Liver (tissue), 9 donors: ENCODE results near the gene DMD. TPM values are rescaled to one million over a fixed set of nuclear protein-coding genes. Genes with fewer than 3 reads are reported as not detected.

Source experiments
- DNase-seq: peaks from one replicate; pipeline ENCODE4 v3.0.0-alpha.2; 2017; ENCODE audit warnings: low spot score
- H3K27ac ChIP-seq, 2 donors: one replicate each; pipeline ENCODE4 v1.7.0; 2013; ENCODE audit warnings: inconsistent platforms in 2 of 2, low read length in 2 of 2, control low read depth in 1 of 2, low read depth in 1 of 2, mild to moderate bottlenecking in 1 of 2
- H3K27me3 ChIP-seq, 4 donors: one replicate each; pipeline versions ENCODE4 v1.6.1 to v1.7.0; 2013; ENCODE audit warnings: low read length in 3 of 4, inconsistent platforms in 1 of 4, mild to moderate bottlenecking in 1 of 4, moderate library complexity in 1 of 4; ENCODE audit not compliant: control insufficient read depth in 4 of 4, insufficient read depth in 4 of 4
- H3K36me3 ChIP-seq, 4 donors: one replicate each; pipeline versions ENCODE4 v1.6.1 to v1.7.0; 2013; ENCODE audit warnings: low read length in 3 of 4, mild to moderate bottlenecking in 3 of 4, low read depth in 1 of 4, moderate library complexity in 1 of 4; ENCODE audit not compliant: control insufficient read depth in 4 of 4, insufficient read depth in 3 of 4
- H3K4me1 ChIP-seq, 4 donors: one replicate each; pipeline versions ENCODE4 v1.6.1 to v1.7.0; 2013; ENCODE audit warnings: low read length in 3 of 4, mild to moderate bottlenecking in 3 of 4, moderate library complexity in 1 of 4; ENCODE audit not compliant: control insufficient read depth in 4 of 4, insufficient read depth in 4 of 4
- H3K4me3 ChIP-seq, 3 donors: one replicate each; pipeline versions ENCODE4 v1.6.1 to v1.7.0; 2013; ENCODE audit warnings: low read length in 3 of 3, control low read depth in 1 of 3, low read depth in 1 of 3, mild to moderate bottlenecking in 1 of 3
- H3K9ac ChIP-seq, 2 donors: one replicate each; pipeline ENCODE4 v1.7.0; 2013; ENCODE audit warnings: low read length in 2 of 2, mild to moderate bottlenecking in 2 of 2, moderate library complexity in 2 of 2, control low read depth in 1 of 2, low read depth in 1 of 2
- H3K9me3 ChIP-seq, 4 donors: one replicate each; pipeline versions ENCODE4 v1.6.1 to v1.7.0; 2013; ENCODE audit warnings: low read length in 3 of 4; ENCODE audit not compliant: control insufficient read depth in 4 of 4
- EGR1 ChIP-seq, 2 donors: IDR thresholded peaks; 2 replicates each; pipeline ENCODE4 v1.6.1; 2016 to 2018; ENCODE audit warnings: antibody characterized with exemption in 2 of 2, low read depth in 2 of 2
- FOXA1 ChIP-seq: IDR thresholded peaks from 2 replicates; pipeline ENCODE4 v1.6.1; 2016; ENCODE audit warnings: antibody characterized with exemption
- GABPA ChIP-seq, 2 donors: IDR thresholded peaks in 1 of 2; conservative IDR thresholded peaks in 1 of 2; 2 replicates each; pipeline ENCODE4 v1.6.1; 2016; ENCODE audit warnings: antibody characterized with exemption in 2 of 2, mild to moderate bottlenecking in 1 of 2, moderate library complexity in 1 of 2
- JUND ChIP-seq, 2 donors: IDR thresholded peaks; 2 replicates each; pipeline ENCODE4 v1.6.1; 2016; ENCODE audit warnings: antibody characterized with exemption in 2 of 2
- RAD21 ChIP-seq, 2 donors: IDR thresholded peaks; 2 replicates each; pipeline ENCODE4 v1.6.1; 2016; ENCODE audit warnings: antibody characterized with exemption in 2 of 2, mild to moderate bottlenecking in 2 of 2
- RXRA ChIP-seq, 2 donors: IDR thresholded peaks; 2 replicates each; pipeline ENCODE4 v1.6.1; 2017 to 2018; ENCODE audit warnings: antibody characterized with exemption in 2 of 2, mild to moderate bottlenecking in 1 of 2
- SP1 ChIP-seq: IDR thresholded peaks from 2 replicates; pipeline ENCODE4 v1.6.1; 2018; ENCODE audit warnings: antibody characterized with exemption, mild to moderate bottlenecking
- TAF1 ChIP-seq: conservative IDR thresholded peaks from 2 replicates; pipeline ENCODE4 v1.6.1; 2016; ENCODE audit warnings: antibody characterized with exemption, mild to moderate bottlenecking
- YY1 ChIP-seq: IDR thresholded peaks from 2 replicates; pipeline ENCODE4 v1.6.1; 2016; ENCODE audit warnings: antibody characterized with exemption, mild to moderate bottlenecking
- WGBS: extraction: QIAGEN DNeasy Blood & Tissue Kit; methylation state at CpG from one replicate; pipeline ENCODE4 v1.1.7; 2013; 5-methylcytosine and 5-hydroxymethylcytosine counted together
- polyA plus RNA-seq, 2 donors: library from polyadenylated mRNA; stranded (reverse) in 1 of 2; unstranded in 1 of 2; fragments of 200-250 nt in 1 of 2; fragments of >200 nt in 1 of 2; fragmentation: Nextera tagmentation in 1 of 2; extraction: Ambion mirVana in 1 of 2; gene quantifications; one replicate each; pipeline versions ENCODE4 v1.2.1 to v1.2.3, GENCODE V29; 2013 to 2015
- total RNA-seq, 2 donors: library from RNA; depleted of rRNA; stranded (reverse); fragments of >200 nt; gene quantifications; one replicate each; pipeline ENCODE4 v1.2.3, GENCODE V29; 2014
- TF ChIP-seq, protein P1 (sequence below): fragments of 150-350 bp; IDR thresholded peaks from 2 replicates; pipeline ENCODE4 v1.5.1; 2017; ENCODE audit warnings: improper control_type of control experiment, low read depth, low read length; ENCODE audit not compliant: missing input control
- TF ChIP-seq, protein P2 (sequence below): IDR thresholded peaks from 2 replicates; pipeline ENCODE4 v1.6.1; 2016; ENCODE audit warnings: antibody characterized with exemption
- TF ChIP-seq, protein P3 (sequence below): IDR thresholded peaks from 2 replicates; pipeline ENCODE4 v1.6.1; 2016; ENCODE audit warnings: antibody characterized with exemption, mild to moderate bottlenecking
- TF ChIP-seq, protein P4 (sequence below): IDR thresholded peaks from 2 replicates; pipeline ENCODE4 v1.6.1; 2016; ENCODE audit warnings: antibody characterized with exemption
- donor health status: healthy.
- donor health status: healthy.
- donor health status: healthy.
- donor health status: healthy.
- donor health status: healthy.

Gene DMD
- total and polyA plus RNA-seq, 4 donors, result 14.6 to 61.9 (median 23.9) TPM

DNA sequence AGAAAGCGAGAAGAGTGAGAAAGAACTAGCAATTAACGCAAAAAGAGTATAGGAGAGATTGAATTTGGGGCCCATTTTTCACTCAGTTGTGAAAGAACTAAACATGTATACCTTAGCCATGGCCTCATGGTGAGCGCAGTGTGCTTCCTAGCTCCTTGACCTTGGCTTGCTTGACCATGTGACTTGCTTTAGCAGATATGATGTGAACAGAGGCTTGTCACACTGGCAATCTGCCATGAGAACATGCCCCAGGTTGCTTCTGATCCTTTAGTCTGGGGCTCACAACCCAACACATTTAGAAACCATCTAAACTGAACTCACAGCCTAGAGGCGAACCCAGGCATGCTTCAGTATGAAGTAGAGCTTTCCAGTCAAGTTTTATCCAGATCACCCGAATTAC lies 1879.4 kb downstream of the DMD start:
- H3K27ac ChIP-seq, result no peak overlapping the region
- TF ChIP-seq, protein P1, sequence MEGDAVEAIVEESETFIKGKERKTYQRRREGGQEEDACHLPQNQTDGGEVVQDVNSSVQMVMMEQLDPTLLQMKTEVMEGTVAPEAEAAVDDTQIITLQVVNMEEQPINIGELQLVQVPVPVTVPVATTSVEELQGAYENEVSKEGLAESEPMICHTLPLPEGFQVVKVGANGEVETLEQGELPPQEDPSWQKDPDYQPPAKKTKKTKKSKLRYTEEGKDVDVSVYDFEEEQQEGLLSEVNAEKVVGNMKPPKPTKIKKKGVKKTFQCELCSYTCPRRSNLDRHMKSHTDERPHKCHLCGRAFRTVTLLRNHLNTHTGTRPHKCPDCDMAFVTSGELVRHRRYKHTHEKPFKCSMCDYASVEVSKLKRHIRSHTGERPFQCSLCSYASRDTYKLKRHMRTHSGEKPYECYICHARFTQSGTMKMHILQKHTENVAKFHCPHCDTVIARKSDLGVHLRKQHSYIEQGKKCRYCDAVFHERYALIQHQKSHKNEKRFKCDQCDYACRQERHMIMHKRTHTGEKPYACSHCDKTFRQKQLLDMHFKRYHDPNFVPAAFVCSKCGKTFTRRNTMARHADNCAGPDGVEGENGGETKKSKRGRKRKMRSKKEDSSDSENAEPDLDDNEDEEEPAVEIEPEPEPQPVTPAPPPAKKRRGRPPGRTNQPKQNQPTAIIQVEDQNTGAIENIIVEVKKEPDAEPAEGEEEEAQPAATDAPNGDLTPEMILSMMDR, result no peak
- TF ChIP-seq, protein P2, sequence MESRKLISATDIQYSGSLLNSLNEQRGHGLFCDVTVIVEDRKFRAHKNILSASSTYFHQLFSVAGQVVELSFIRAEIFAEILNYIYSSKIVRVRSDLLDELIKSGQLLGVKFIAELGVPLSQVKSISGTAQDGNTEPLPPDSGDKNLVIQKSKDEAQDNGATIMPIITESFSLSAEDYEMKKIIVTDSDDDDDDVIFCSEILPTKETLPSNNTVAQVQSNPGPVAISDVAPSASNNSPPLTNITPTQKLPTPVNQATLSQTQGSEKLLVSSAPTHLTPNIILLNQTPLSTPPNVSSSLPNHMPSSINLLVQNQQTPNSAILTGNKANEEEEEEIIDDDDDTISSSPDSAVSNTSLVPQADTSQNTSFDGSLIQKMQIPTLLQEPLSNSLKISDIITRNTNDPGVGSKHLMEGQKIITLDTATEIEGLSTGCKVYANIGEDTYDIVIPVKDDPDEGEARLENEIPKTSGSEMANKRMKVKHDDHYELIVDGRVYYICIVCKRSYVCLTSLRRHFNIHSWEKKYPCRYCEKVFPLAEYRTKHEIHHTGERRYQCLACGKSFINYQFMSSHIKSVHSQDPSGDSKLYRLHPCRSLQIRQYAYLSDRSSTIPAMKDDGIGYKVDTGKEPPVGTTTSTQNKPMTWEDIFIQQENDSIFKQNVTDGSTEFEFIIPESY, result no peak
- no peak for TF ChIP-seq TAF1
- no peak for TF ChIP-seq RAD21 (IDR thresholded peaks at IDR 0.05)
- TF ChIP-seq SP1, result no peak
- TF ChIP-seq RXRA (IDR thresholded peaks at IDR 0.05), result no peak
- no peak for TF ChIP-seq JUND (IDR thresholded peaks at IDR 0.05)
- TF ChIP-seq GABPA (IDR thresholded peaks at IDR 0.05 in 1 of 2, conservative IDR thresholded peaks at IDR 0.05 in 1 of 2), result no peak
- TF ChIP-seq YY1, result no peak
- no peak for TF ChIP-seq EGR1 (IDR thresholded peaks at IDR 0.05; ENCODE audit: low read depth in 2 of 2)
- TF ChIP-seq, protein P3, sequence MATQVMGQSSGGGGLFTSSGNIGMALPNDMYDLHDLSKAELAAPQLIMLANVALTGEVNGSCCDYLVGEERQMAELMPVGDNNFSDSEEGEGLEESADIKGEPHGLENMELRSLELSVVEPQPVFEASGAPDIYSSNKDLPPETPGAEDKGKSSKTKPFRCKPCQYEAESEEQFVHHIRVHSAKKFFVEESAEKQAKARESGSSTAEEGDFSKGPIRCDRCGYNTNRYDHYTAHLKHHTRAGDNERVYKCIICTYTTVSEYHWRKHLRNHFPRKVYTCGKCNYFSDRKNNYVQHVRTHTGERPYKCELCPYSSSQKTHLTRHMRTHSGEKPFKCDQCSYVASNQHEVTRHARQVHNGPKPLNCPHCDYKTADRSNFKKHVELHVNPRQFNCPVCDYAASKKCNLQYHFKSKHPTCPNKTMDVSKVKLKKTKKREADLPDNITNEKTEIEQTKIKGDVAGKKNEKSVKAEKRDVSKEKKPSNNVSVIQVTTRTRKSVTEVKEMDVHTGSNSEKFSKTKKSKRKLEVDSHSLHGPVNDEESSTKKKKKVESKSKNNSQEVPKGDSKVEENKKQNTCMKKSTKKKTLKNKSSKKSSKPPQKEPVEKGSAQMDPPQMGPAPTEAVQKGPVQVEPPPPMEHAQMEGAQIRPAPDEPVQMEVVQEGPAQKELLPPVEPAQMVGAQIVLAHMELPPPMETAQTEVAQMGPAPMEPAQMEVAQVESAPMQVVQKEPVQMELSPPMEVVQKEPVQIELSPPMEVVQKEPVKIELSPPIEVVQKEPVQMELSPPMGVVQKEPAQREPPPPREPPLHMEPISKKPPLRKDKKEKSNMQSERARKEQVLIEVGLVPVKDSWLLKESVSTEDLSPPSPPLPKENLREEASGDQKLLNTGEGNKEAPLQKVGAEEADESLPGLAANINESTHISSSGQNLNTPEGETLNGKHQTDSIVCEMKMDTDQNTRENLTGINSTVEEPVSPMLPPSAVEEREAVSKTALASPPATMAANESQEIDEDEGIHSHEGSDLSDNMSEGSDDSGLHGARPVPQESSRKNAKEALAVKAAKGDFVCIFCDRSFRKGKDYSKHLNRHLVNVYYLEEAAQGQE, result no peak
- TF ChIP-seq FOXA1, result no peak
- TF ChIP-seq, protein P4, sequence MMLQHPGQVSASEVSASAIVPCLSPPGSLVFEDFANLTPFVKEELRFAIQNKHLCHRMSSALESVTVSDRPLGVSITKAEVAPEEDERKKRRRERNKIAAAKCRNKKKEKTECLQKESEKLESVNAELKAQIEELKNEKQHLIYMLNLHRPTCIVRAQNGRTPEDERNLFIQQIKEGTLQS, result no peak
- peaks cover 2 to 19% (median 13%) of the 10 kb centered on the region in 4 donors for H3K4me1 ChIP-seq
- no peaks in the 10 kb centered on the region for H3K36me3 ChIP-seq
- no peaks in the 10 kb centered on the region for H3K9me3 ChIP-seq
- H3K4me3 ChIP-seq, result no peak overlapping the region
- no peak for DNase-seq
- 89% methylated on average over 5 of the region's 5 CpGs for WGBS
- H3K27me3 ChIP-seq, result no peaks in the 10 kb centered on the region
- H3K9ac ChIP-seq, result no peak overlapping the region

DNA sequence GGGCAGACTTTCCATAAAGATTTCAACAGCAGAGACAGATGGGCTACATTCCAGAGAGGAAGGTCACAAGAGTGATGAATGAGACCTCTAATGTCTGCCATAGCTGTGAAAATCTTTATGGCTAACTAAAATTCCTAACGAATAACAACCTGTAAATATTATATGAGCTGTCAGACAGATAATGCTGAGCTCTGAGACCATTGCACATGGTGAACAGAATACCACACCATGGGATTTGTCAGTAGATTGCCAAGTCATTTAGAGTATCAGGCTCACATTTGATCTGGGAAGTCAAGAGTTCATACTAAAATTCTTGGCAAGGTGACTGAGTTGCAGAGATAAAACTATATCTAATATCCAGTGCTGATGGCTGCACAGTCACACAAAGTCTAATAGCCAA lies 1880.3 kb downstream of the DMD start:
- no peak for DNase-seq
- no peak overlapping the region for H3K9ac ChIP-seq
- TF ChIP-seq, protein P1, result no peak
- peaks cover 0 to 14% (median 6%) of the 10 kb centered on the region in 4 donors for H3K4me1 ChIP-seq
- no peak overlapping the region for H3K27ac ChIP-seq
- no peaks in the 10 kb centered on the region for H3K27me3 ChIP-seq
- no peaks in the 10 kb centered on the region for H3K36me3 ChIP-seq
- 50% methylated on average over 1 of the region's 1 CpG for WGBS
- no peaks in the 10 kb centered on the region for H3K9me3 ChIP-seq
- no peak overlapping the region for H3K4me3 ChIP-seq
